ENCODE data around the gene AOC1.

Gene AOC1

GRCh38 chr7:150857276-150858055, 5.1 kb downstream of the AOC1 start:
- DNase-seq = no peak

GRCh38 chr7:150858236-150859197, 6.2 kb downstream of the AOC1 start:
- no peak for DNase-seq

GRCh38 chr7:150860291-150860977, 8.1 kb downstream of the AOC1 start:
- no peak for DNase-seq

- no peak for DNase-seq
These were observed 8.6 kb downstream of the AOC1 start for GRCh38 chr7:150860978-150861295.

GRCh38 chr7:150862356-150862755, 10.0 kb downstream of the AOC1 start:
- no peak for DNase-seq

- no peak for DNase-seq
These were observed 11.6 kb downstream of the AOC1 start for GRCh38 chr7:150863946-150864345.

GRCh38 chr7:150866932-150867564, 14.7 kb downstream of the AOC1 start:
- DNase-seq = no peak

GRCh38 chr7:150867605-150868004, 15.3 kb downstream of the AOC1 start:
- DNase-seq = no peak

GRCh38 chr7:150869467-150869866, 17.1 kb downstream of the AOC1 start:
- no peak for DNase-seq

GRCh38 chr7:150871601-150872000, 19.3 kb downstream of the AOC1 start:
- DNase-seq = no peak

GRCh38 chr7:150874401-150875198, 22.3 kb downstream of the AOC1 start:
- no peak for DNase-seq

- no peak for DNase-seq
These were observed 23.5 kb downstream of the AOC1 start for GRCh38 chr7:150875791-150876190.

- DNase-seq = peak in 32 of 51 donors; percentile 4 to 64 (median 33)
These were observed 24.7 kb downstream of the AOC1 start for GRCh38 chr7:150876817-150877526.

- no peak for DNase-seq
These were observed 25.2 kb downstream of the AOC1 start for GRCh38 chr7:150877536-150877935.

- no peak for DNase-seq
These were observed 27.0 kb downstream of the AOC1 start for GRCh38 chr7:150879345-150879744.

- no peak for DNase-seq
These were observed 28.9 kb downstream of the AOC1 start for GRCh38 chr7:150881189-150881588.

- no peak for DNase-seq
These were observed 38.7 kb downstream of the AOC1 start for GRCh38 chr7:150890853-150891584.

- DNase-seq = no peak
These were observed 39.4 kb downstream of the AOC1 start for GRCh38 chr7:150891740-150892139.

- DNase-seq = no peak
These were observed 43.5 kb downstream of the AOC1 start for GRCh38 chr7:150895809-150896208.
